Choroid plexus epithelial cell (primary cell): ENCODE data around the gene S100A16.

Experiments used
- DNase-seq: peaks from one replicate; pipeline ENCODE4 v3.0.0-alpha.2; 2010; ENCODE audit warnings: low read depth
- H3K4me3 ChIP-seq: 2 replicates; pipeline ENCODE4 v1.5.1; 2011; ENCODE audit warnings: low read depth, mild to moderate bottlenecking, control low read depth, low read length, moderate library complexity
- TF ChIP-seq, protein P1 (sequence below): conservative IDR thresholded peaks from 2 replicates; pipeline ENCODE4 v1.5.1; 2011; ENCODE audit warnings: low read depth, mild to moderate bottlenecking, control low read depth, inconsistent platforms, low read length, moderate library complexity

S100A16 gene

DNA sequence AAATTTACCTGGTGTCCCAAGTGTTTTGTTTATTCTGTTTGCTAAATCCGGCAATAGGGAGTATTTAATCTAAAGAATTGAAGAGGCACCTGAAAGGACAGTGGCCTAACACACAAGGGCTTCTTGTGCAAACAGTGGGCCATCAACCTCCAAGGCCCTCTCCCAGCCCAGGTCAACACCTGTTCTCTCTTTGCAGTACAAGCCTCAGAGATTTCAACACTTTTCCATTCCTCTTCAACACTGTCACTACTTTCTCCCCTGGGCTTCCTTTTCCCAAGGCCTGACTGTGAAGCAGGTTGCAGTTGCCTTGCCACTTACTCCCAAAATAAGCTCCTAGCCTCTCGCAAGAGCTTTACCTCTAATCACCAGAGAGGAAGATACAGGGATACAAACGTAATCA lies 42.4 kb upstream of the S100A16 start:
- TF ChIP-seq, protein P1, sequence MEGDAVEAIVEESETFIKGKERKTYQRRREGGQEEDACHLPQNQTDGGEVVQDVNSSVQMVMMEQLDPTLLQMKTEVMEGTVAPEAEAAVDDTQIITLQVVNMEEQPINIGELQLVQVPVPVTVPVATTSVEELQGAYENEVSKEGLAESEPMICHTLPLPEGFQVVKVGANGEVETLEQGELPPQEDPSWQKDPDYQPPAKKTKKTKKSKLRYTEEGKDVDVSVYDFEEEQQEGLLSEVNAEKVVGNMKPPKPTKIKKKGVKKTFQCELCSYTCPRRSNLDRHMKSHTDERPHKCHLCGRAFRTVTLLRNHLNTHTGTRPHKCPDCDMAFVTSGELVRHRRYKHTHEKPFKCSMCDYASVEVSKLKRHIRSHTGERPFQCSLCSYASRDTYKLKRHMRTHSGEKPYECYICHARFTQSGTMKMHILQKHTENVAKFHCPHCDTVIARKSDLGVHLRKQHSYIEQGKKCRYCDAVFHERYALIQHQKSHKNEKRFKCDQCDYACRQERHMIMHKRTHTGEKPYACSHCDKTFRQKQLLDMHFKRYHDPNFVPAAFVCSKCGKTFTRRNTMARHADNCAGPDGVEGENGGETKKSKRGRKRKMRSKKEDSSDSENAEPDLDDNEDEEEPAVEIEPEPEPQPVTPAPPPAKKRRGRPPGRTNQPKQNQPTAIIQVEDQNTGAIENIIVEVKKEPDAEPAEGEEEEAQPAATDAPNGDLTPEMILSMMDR, result no peak
- no peak for DNase-seq
- no peak overlapping the region for H3K4me3 ChIP-seq

- TF ChIP-seq, protein P1, result no peak
- no peak overlapping the region for H3K4me3 ChIP-seq
- peak; percentile 54 for DNase-seq
Observed at GRCh38 chr1:153652805-153653500, 40.0 kb upstream of the S100A16 start.

DNA sequence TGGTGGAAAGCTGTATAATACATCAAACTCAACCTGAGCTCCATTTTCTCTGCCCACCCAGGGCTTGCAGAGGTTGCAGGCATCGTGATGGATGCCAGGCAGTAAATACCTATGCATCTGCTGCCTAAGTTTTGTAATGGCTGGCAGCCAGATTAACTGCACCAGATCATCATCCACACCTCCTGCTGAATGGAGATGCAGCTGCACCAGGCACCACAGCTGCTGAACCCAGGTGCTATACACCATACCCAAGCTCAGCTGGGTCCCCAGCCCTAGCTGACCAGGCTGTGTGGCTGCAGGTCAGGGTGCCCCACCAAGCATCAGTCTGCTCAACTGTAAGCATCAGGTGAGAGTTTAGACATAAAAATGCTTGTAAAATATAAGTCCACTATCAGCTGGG lies 38.8 kb upstream of the S100A16 start:
- H3K4me3 ChIP-seq, result no peak overlapping the region
- DNase-seq, result no peak
- TF ChIP-seq, protein P1, result no peak

DNA sequence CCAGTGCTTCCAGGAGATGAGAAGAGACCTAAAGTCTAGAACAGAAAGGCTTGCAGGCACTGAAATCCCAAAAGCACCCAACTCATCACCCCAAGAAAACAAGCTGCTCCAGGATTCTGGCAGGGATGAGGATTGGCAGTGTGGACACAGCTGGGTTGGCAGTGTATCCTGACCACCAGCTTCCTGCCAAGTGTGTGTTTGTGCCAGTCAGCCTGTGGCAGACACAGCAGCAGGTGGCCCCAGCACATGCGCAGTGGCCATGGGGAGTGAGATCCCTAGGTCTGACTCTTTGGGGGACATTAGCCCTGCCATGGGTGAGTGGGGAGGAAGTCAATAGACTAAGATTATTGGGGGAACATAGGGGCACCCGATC lies 36.9 kb upstream of the S100A16 start:
- H3K4me3 ChIP-seq, result no peak overlapping the region
- no peak for DNase-seq

DNA sequence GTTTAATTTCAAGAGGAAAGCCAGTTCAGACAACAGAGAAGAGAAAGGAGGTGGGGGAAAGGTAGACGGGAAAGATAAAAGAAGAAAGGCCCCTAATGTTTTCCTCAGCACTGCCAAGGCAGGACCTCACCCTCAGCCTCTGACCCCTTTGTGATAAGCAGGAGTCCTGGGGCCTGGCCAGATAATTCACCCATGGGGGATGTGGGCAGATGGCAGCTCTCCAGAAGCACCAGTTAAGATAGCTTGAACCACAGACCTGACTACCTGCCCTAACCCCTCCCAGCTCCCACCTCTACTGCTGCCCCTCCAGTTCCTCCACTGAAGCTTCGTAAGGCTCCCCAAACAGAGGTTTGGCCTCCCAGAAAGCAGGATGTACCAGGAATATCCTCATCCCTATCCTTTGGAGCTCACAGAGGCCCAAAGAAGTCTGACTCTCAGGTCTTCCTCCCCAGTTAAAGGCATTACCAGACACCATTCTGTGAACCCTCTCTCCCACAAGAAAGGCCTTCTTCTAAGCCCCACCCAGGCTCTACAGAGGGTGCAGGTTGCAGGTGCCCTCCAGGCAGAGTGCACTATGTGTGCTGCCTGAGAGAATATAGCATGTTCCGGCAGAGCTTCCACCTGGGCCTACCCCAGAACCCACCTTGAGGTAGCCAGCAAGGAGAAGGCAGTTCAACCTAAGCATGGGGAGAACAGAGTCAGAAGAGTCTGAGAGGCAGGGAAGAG lies 36.4 kb upstream of the S100A16 start:
- TF ChIP-seq, protein P1, result no peak
- H3K4me3 ChIP-seq, result no peak overlapping the region
- no peak for DNase-seq

More for the DNA sequence above, 36.9 kb upstream of the S100A16 start:
- TF ChIP-seq, protein P1, result no peak

GRCh38 chr1:153648000-153648643 lies 35.2 kb upstream of the S100A16 start:
- no peak for DNase-seq
- H3K4me3 ChIP-seq, result no peak overlapping the region
- TF ChIP-seq, protein P1, result no peak

DNA sequence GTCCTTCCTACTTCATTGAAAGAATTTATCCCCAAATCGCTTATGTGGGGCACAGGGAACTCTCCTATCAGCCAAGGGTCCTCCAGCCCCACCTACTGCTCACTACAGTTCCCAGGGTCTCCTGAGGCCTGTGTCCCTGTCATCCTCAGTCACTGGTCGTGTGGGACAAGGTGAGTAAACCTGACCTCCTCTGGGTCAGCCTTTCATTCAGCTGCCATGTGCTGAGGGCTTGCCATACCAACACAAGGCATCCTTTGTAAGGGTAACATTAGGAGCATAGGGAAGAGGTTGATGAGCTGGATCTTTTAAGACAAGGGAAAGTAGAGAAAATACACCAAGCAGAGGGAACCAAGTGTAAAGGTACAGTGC lies 34.4 kb upstream of the S100A16 start:
- H3K4me3 ChIP-seq, result no peak overlapping the region
- TF ChIP-seq, protein P1, result no peak
- no peak for DNase-seq
